Karpas-422 (cell line): ENCODE results near the gene AMIGO2. TPM values are rescaled to one million over a fixed set of nuclear protein-coding genes. Genes with fewer than 3 reads are reported as not detected.

ENCODE experiments used
- DNase-seq: peaks from one replicate; pipeline ENCODE4 v3.0.0-alpha.2; 2015
- H2AFZ ChIP-seq: fragments of 200-600 bp; sonication (generic); 2 replicates; pipeline ENCODE4 v1.6.1; 2014; ENCODE audit warnings: antibody characterized with exemption, low read length, mixed read lengths
- H3K27ac ChIP-seq: fragments of 200-600 bp; sonication (generic); 2 replicates; pipeline ENCODE4 v1.5.1; 2014; ENCODE audit warnings: mild to moderate bottlenecking, low read length, moderate library complexity
- H3K27me3 ChIP-seq: fragments of 200-600 bp; sonication (generic); 2 replicates; pipeline ENCODE4 v1.6.1; 2014; ENCODE audit warnings: low read length, mixed read lengths
- H3K36me3 ChIP-seq: fragments of 200-600 bp; sonication (generic); 2 replicates; pipeline ENCODE4 v1.6.1; 2014; ENCODE audit warnings: low read length, mixed read lengths; ENCODE audit not compliant: insufficient read depth
- H3K4me1 ChIP-seq: fragments of 200-600 bp; sonication (generic); 2 replicates; pipeline ENCODE4 v1.6.1; 2014; ENCODE audit warnings: mild to moderate bottlenecking, low read length, mixed read lengths
- H3K4me2 ChIP-seq: fragments of 200-600 bp; sonication (generic); 2 replicates; pipeline ENCODE4 v1.6.1; 2014; ENCODE audit warnings: low read length, low read depth, mild to moderate bottlenecking; ENCODE audit not compliant: poor library complexity, severe bottlenecking
- H3K4me3 ChIP-seq: fragments of 200-600 bp; sonication (generic); 2 replicates; pipeline ENCODE4 v1.5.1; 2014; ENCODE audit warnings: mild to moderate bottlenecking, antibody characterized with exemption, low read length, mixed read lengths
- H3K79me2 ChIP-seq: fragments of 200-600 bp; sonication (generic); 2 replicates; pipeline ENCODE4 v1.6.1; 2014; ENCODE audit warnings: mild to moderate bottlenecking, low read length, mixed read lengths
- H3K9ac ChIP-seq: fragments of 200-600 bp; sonication (generic); 2 replicates; pipeline ENCODE4 v1.6.0; 2014; ENCODE audit warnings: low read length
- H3K9me2 ChIP-seq: fragments of 200-600 bp; sonication (generic), shearing (Covaris generic); replicated peaks from 2 replicates; pipeline ENCODE4 v1.6.0; 2014; ENCODE audit warnings: mild to moderate bottlenecking, low read length, moderate library complexity; ENCODE audit not compliant: insufficient read depth
- H3K9me3 ChIP-seq: fragments of 300-700, 200-600 bp; sonication (generic); 2 replicates; pipeline ENCODE4 v1.6.1; 2014; ENCODE audit warnings: low read length, mixed read lengths
- H4K20me1 ChIP-seq: fragments of 200-600 bp; sonication (generic); 2 replicates; pipeline ENCODE4 v1.6.1; 2014; ENCODE audit warnings: mild to moderate bottlenecking, antibody characterized with exemption, low read length, low read depth; ENCODE audit not compliant: insufficient read depth
- total RNA-seq: library from RNA; depleted of rRNA; stranded (reverse); fragments of >200 nt; shearing (Covaris generic); gene quantifications from 2 replicates; pipeline ENCODE4 v1.2.3, GENCODE V29; 2014; ENCODE audit warnings: low replicate concordance

The AMIGO2 gene
- total RNA-seq, 1 experiment from 2014 or later: 1.8 TPM

GRCh38 chr12:47095446-47096236, 15.9 kb upstream of the AMIGO2 start:
- no peaks in the 10 kb centered on the region for H3K27me3 ChIP-seq
- H3K4me2 ChIP-seq: no peak overlapping the region
- H3K9me3 ChIP-seq: no peaks in the 10 kb centered on the region
- no peak overlapping the region for H3K9ac ChIP-seq
- H3K4me3 ChIP-seq: no peak overlapping the region
- no peaks in the 10 kb centered on the region for H3K79me2 ChIP-seq
- H3K36me3 ChIP-seq: no peaks in the 10 kb centered on the region
- no peak for DNase-seq
- H2AFZ ChIP-seq: no peak overlapping the region
- H4K20me1 ChIP-seq: no peaks in the 10 kb centered on the region
- H3K4me1 ChIP-seq: no peaks in the 10 kb centered on the region
- no peaks in the 10 kb centered on the region for H3K9me2 ChIP-seq
- H3K27ac ChIP-seq: no peak overlapping the region

DNA sequence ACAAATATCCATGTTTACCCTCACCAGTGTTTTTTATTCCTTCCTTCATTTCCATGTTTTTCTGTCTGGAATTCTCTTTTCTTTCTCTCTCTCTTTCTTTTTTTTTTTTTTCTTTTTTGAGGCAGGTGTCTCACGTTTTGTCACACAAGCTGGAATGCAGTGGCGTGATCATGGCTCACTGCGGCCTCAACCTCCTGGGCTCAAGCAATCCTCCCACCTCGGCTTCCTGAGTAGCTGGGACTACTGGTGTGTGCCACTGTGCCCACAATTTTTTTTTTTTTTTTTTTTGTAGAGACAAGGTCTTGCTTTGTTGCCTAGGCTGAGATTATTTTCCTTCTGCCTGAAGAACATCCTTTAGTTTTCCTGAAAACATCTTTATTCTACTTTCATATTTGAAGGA, 15.0 kb upstream of the AMIGO2 start:
- no peak overlapping the region for H2AFZ ChIP-seq
- no peak overlapping the region for H3K4me2 ChIP-seq
- no peaks in the 10 kb centered on the region for H3K9me2 ChIP-seq

DNA sequence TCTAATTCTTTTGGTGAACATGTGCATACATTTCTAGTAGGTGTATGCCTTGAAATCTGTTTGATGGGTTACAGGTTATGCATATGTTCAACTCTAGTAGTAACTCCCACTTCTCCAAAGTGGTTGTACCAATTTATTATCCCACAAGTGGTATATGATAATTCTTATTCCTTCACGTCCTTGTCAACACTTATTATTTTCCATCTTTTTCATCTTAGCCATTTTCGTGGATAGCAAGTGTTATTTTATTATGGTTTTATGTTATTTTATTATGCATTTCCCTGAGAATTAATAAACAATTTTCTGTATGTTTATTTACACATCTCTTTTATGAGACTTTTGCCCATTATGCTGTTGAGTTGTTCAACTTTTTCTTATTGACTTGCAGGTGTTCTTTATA, 11.2 kb upstream of the AMIGO2 start:
- Histone ChIP-seq H3K9me2 (no peaks in the 10 kb centered on the region), H2AFZ (no peak overlapping the region), H3K4me1 (no peaks in the 10 kb centered on the region; the same call in 1 of the 2 replicates), H3K4me3 (no peak overlapping the region), H3K79me2 (no peaks in the 10 kb centered on the region), H3K27ac (no peak overlapping the region), H3K36me3 (no peaks in the 10 kb centered on the region), H3K4me2 (no peak overlapping the region), H3K9ac (no peak overlapping the region), H3K27me3 (no peaks in the 10 kb centered on the region), H4K20me1 (no peaks in the 10 kb centered on the region), H3K9me3 (no peaks in the 10 kb centered on the region)
- DNase-seq: no peak

More for the DNA sequence above, 15.0 kb upstream of the AMIGO2 start:
- H3K79me2 ChIP-seq: no peaks in the 10 kb centered on the region
- H3K9me3 ChIP-seq: no peaks in the 10 kb centered on the region
- H3K4me3 ChIP-seq: no peak overlapping the region
- no peaks in the 10 kb centered on the region for H3K27me3 ChIP-seq
- no peaks in the 10 kb centered on the region for H3K4me1 ChIP-seq
- H4K20me1 ChIP-seq: no peaks in the 10 kb centered on the region
- DNase-seq: no peak
- H3K27ac ChIP-seq: no peak overlapping the region
- no peak overlapping the region for H3K9ac ChIP-seq
- H3K36me3 ChIP-seq: no peaks in the 10 kb centered on the region

DNA sequence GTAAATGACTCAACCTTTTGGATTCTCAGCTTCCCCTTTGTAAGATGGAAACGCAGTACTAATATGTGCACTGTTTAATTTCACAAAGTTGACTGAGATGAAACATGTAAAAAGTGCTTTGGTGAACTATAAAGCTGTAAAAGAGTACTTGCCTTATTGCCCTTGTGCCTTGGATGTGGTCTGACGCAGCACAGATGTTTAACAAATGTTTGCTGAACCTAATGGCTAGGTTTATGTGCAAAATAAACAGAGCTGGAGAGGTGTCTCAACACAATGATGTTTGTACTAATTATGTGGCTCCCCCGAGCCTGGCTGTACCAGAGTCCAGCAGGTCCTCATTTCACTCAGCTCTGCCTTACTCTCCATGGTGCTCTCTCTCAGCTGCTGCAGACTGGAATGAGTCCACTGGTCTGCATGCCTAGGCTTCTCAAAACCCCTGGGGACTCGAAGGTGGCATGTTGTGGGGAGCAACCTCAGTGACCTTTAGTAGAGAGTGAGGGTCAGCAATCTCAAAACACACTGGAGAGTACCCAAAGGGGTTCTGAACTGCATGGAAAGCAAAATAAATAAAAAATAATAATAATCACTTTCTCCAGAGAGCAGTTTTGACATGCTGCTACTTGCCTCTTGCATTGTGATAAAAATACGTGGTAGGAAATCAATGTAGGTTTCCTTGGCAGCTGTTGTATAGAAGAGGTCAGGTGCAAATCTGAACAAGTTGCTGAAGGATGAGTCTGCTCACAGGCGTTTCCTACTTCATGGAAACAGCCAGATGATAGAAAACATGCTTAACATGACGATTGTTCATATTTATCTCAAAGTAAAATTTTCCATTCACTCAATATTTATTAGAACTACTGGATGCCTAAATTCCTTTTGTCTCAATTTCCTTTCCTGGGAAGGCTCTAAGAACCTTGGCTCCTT, 8.5 kb upstream of the AMIGO2 start:
- Histone ChIP-seq H3K9me3 (no peaks in the 10 kb centered on the region), H3K4me1 (peaks cover 4% of the 10 kb centered on the region), H3K27me3 (no peaks in the 10 kb centered on the region), H3K9ac (no peak overlapping the region), H3K27ac (no peak overlapping the region), H3K79me2 (no peaks in the 10 kb centered on the region), H3K4me2 (no peak overlapping the region), H3K36me3 (no peaks in the 10 kb centered on the region), H4K20me1 (no peaks in the 10 kb centered on the region), H2AFZ (no peak overlapping the region), H3K9me2 (no peaks in the 10 kb centered on the region), H3K4me3 (no peak overlapping the region)
- no peak for DNase-seq

DNA sequence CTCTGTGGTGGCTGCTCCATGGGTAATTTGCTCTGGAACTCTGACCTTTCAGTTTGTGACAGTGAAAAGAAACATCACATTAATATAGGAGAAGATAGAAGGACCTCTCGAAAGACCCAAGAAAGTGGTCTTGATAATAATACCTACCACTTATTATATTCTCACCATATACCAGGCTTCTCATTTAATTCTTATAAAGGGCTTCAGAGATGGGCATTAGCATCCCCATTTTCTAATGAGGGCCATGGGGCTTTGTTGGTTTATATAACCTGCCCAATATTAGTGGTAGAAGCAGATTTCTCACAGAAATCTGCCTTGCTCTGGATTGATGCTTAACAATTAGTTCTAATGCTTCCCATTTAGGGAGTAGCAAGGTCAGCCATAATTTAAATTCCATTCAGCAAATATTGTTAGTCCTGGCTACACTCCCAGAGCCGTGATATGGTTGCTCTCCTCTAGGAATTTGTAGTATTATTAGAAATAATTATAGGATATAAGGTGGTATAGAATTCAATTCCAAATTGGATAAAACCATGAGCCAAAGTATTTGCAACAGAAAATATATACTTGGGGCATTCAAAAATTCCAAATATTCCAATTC, 7.4 kb upstream of the AMIGO2 start:
- Histone ChIP-seq H3K27me3 (no peaks in the 10 kb centered on the region), H4K20me1 (no peaks in the 10 kb centered on the region), H3K9me3 (no peaks in the 10 kb centered on the region), H3K4me1 (peaks cover 5% of the 10 kb centered on the region), H3K4me2 (no peak overlapping the region), H3K27ac (no peak overlapping the region), H3K36me3 (no peaks in the 10 kb centered on the region), H2AFZ (no peak overlapping the region), H3K9me2 (no peaks in the 10 kb centered on the region), H3K4me3 (no peak overlapping the region), H3K79me2 (no peaks in the 10 kb centered on the region), H3K9ac (no peak overlapping the region)
- no peak for DNase-seq

GRCh38 chr12:47085815-47086252, 6.1 kb upstream of the AMIGO2 start:
- Histone ChIP-seq H3K4me2 (no peak overlapping the region), H3K79me2 (no peaks in the 10 kb centered on the region), H3K4me3 (no peak overlapping the region), H4K20me1 (no peaks in the 10 kb centered on the region), H3K27me3 (no peaks in the 10 kb centered on the region), H3K9ac (no peak overlapping the region), H3K36me3 (no peaks in the 10 kb centered on the region), H3K4me1 (peaks cover 17% of the 10 kb centered on the region), H3K9me2 (no peaks in the 10 kb centered on the region), H2AFZ (no peak overlapping the region), H3K27ac (no peak overlapping the region), H3K9me3 (no peaks in the 10 kb centered on the region)
- DNase-seq: no peak

GRCh38 chr12:47084172-47084571, 4.4 kb upstream of the AMIGO2 start:
- DNase-seq: no peak
- Histone ChIP-seq H3K9ac (no peak overlapping the region), H3K36me3 (no peaks in the 10 kb centered on the region), H3K9me3 (no peaks in the 10 kb centered on the region), H3K27me3 (no peaks in the 10 kb centered on the region), H3K4me2 (no peak overlapping the region), H3K4me3 (no peak overlapping the region), H2AFZ (no peak overlapping the region), H3K9me2 (no peaks in the 10 kb centered on the region), H3K79me2 (no peaks in the 10 kb centered on the region), H3K27ac (no peak overlapping the region), H3K4me1 (peaks cover 29% of the 10 kb centered on the region), H4K20me1 (no peaks in the 10 kb centered on the region)
